KOPT-K1 (cell line): ENCODE results near the gene EFEMP1.
"Not testable (repeated sequence)": the region's sequence is repeated elsewhere in the genome, so short reads cannot be mapped to it uniquely, and the experiment has no call there.

ENCODE experiments used
- H3K27ac ChIP-seq: fragments of 200-600 bp; sonication (generic); 2 replicates; pipeline ENCODE4 v1.5.1; 2016; ENCODE audit warnings: antibody characterized with exemption, mild to moderate bottlenecking, low read depth, low read length; ENCODE audit not compliant: poor library complexity, severe bottlenecking
- H3K36me3 ChIP-seq: fragments of 200-600 bp; sonication (generic); 2 replicates; pipeline ENCODE4 v1.5.1; 2017; ENCODE audit warnings: antibody characterized with exemption, mild to moderate bottlenecking, low read length, moderate library complexity; ENCODE audit not compliant: insufficient read depth
- H3K9me3 ChIP-seq: fragments of 200-600 bp; sonication (generic); 2 replicates; pipeline ENCODE4 v1.5.1; 2017; ENCODE audit warnings: antibody characterized with exemption, low read length, mild to moderate bottlenecking; ENCODE audit not compliant: insufficient read depth, poor library complexity, severe bottlenecking

Gene EFEMP1

DNA sequence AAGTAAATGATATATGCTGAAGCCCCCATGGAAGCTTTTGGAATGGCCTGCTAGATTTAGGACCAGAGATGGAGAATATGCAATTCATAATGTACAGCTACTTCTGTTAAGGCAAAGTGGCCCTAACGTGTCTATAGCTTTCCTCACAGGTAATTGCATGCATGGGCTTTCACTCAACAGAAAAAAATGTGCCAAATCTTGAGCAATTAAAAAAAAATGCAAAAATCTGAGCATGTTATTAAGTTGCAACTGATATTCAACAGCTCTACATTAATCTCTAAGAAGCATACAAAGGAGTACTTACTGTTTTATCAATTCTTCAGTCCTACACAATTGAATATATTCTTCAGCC, 79.6 kb downstream of the EFEMP1 start:
- H3K27ac ChIP-seq: no peak overlapping the region
- no peaks in the 10 kb centered on the region for H3K36me3 ChIP-seq
- no peaks in the 10 kb centered on the region for H3K9me3 ChIP-seq

GRCh38 chr2:55843096-55843993, 80.2 kb downstream of the EFEMP1 start:
- Histone ChIP-seq H3K9me3 (no peaks in the 10 kb centered on the region), H3K27ac (no peak overlapping the region), H3K36me3 (no peaks in the 10 kb centered on the region)

GRCh38 chr2:55842046-55842445, 81.5 kb downstream of the EFEMP1 start:
- Histone ChIP-seq H3K36me3 (no peaks in the 10 kb centered on the region), H3K27ac (no peak overlapping the region), H3K9me3 (no peaks in the 10 kb centered on the region)

- no peak overlapping the region for H3K27ac ChIP-seq
- H3K9me3 ChIP-seq: no peaks in the 10 kb centered on the region
- no peaks in the 10 kb centered on the region for H3K36me3 ChIP-seq
These were observed 83.1 kb downstream of the EFEMP1 start for GRCh38 chr2:55840460-55840859.

GRCh38 chr2:55839182-55839819, 84.3 kb downstream of the EFEMP1 start:
- H3K27ac ChIP-seq: no peak overlapping the region
- no peaks in the 10 kb centered on the region for H3K36me3 ChIP-seq

GRCh38 chr2:55838653-55839052, 84.9 kb downstream of the EFEMP1 start:
- Histone ChIP-seq H3K9me3 (no peaks in the 10 kb centered on the region), H3K36me3 (no peaks in the 10 kb centered on the region), H3K27ac (no peak overlapping the region)

More at GRCh38 chr2:55839182-55839819, 84.3 kb downstream of the EFEMP1 start:
- H3K9me3 ChIP-seq: no peaks in the 10 kb centered on the region

- H3K9me3 ChIP-seq, H3K27ac ChIP-seq, H3K36me3 ChIP-seq: not testable (repeated sequence)
These were observed 85.5 kb downstream of the EFEMP1 start for GRCh38 chr2:55838117-55838516.

DNA sequence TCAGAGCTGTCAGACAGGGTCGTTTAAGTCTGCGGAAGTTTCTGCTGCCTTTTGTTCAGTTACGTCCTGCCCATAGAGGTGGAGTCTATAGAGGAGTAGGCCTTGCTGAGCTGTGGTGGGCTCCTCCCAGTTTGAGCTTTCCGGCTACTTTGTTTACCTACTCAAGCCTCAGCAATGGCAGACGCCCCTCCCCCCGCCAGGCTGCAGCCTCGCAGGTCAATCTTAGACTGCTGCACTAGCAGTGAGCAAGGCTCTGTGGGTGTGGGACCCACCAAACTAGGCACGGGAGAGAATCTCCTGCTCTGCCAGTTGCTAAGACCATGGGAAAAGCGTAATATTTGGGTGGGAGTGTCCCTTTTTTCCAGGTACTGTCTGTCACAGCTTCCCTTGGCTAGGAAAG, 86.5 kb downstream of the EFEMP1 start:
- Histone ChIP-seq H3K9me3 (no peaks in the 10 kb centered on the region), H3K27ac (no peak overlapping the region), H3K36me3 (no peaks in the 10 kb centered on the region)

DNA sequence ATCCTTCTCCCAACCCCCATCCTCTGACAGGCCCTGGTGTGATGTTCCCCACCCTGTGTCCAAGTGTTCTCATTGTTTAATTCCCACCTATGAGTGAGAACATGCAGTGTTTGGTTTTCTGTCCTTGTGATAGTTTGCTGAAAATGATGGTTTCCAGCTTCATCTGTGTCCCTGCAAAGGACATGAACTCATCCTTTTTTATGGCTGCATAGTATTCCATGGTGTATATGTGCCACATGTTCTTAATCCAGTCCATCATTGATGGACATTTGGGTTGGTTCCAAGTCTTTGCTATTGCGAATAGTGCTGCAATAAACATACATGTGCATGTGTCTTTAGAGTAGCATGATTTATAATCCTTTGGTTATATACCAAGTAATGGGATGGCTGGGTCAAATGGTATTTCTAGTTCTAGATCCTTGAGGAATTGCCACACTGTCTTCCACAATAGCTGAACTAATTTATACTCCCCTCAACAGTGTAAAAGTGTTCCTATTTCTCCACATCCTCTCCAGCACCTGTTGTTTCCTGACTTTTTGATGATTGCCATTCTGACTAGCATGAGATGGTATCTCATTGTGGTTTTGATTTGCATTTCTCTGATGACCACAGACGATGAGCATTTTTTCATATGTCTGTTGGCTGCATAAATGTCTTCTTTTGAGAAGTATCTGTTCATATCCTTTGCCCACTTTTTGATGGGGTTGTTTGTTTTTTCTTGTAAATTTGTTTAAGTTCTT, 91.7 kb downstream of the EFEMP1 start:
- H3K9me3 ChIP-seq, H3K27ac ChIP-seq, H3K36me3 ChIP-seq: not testable (repeated sequence)

DNA sequence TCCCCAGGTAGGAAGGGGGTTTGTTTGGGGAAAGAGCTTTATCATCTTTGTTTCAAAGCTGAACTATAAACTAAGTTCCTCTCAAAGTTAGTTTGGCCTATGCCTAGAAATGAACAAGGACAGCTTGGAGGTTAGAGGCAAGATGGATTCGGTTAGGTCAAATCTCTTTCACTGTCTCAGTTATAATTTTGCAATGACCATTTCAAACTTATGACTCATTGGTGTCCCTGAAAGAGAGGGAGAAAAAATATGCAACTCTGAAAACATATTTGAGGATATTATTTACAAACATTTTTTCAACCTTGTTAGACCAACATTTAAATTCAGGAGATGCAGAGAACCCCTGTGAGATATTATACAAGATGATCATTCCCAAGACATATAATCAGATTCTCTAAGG, 95.7 kb downstream of the EFEMP1 start:
- Histone ChIP-seq H3K36me3 (no peaks in the 10 kb centered on the region), H3K9me3 (no peaks in the 10 kb centered on the region), H3K27ac (no peak overlapping the region)

GRCh38 chr2:55827428-55827827, 96.2 kb downstream of the EFEMP1 start:
- not testable (repeated sequence) for H3K36me3 ChIP-seq, H3K27ac ChIP-seq, H3K9me3 ChIP-seq

DNA sequence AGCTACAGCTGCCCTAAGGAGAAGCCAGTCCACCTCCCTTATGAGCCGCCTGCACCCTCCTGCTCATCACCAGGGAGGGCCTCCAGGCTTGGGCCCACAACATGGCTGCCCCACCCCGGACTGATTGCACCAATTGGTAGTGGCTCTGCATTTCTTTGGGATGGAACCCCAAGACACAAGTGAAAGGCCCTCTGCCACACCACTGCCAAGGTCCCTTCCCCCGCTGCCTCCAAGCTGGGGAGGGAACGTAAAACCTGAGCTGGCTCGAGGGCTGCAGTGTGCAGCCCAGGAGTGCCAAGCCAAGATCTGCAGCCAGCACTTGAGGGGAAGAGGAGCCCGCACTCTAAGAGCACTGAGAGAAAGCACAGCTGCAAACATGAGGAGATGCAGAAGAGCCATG, 97.3 kb downstream of the EFEMP1 start:
- no peaks in the 10 kb centered on the region for H3K36me3 ChIP-seq
- H3K27ac ChIP-seq: no peak overlapping the region
- H3K9me3 ChIP-seq: no peaks in the 10 kb centered on the region

GRCh38 chr2:55824551-55825096, 99.0 kb downstream of the EFEMP1 start:
- Histone ChIP-seq H3K9me3 (no peaks in the 10 kb centered on the region), H3K36me3 (no peaks in the 10 kb centered on the region), H3K27ac (no peak overlapping the region)
